Measurements from ENCODE around the gene HTR1B.
A peak's percentile ranks its signal among the peaks of the same experiment; 100 is the strongest.

The HTR1B gene, protein sequence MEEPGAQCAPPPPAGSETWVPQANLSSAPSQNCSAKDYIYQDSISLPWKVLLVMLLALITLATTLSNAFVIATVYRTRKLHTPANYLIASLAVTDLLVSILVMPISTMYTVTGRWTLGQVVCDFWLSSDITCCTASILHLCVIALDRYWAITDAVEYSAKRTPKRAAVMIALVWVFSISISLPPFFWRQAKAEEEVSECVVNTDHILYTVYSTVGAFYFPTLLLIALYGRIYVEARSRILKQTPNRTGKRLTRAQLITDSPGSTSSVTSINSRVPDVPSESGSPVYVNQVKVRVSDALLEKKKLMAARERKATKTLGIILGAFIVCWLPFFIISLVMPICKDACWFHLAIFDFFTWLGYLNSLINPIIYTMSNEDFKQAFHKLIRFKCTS

DNA sequence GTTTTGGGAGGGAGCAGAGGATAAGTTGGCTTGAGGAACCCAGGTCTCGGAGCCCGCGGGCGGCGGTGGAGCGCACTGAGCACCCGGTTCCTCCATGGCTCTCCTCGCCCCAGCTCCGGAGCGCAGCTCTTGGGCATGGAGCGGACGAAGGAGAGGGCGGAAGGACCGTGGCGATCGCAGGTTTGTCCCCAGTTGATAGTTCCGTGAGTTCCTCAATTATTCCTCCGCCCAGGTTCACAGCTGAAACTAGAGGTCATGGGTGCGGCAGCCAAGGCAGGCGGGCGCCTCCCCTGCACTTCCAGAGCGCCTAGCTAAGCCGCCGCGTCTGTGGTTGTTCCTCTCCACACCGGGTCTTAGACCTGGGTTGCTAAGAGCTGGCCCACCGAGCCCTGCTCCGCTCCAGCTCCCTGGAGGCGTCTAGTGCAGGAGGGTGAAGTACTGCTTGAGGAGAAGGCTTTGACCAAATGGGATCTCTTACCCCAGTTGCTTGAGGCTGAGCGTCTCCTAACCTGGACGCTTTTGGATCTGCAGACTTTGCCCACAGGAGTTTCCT, at the start of gene HTR1B:
Gene HTR1B (minus strand): TSS at position 184 of the 553 bp plus-strand sequence. CDS start 88 bp downstream, at position 96.
- no peak for DNase-seq

DNA sequence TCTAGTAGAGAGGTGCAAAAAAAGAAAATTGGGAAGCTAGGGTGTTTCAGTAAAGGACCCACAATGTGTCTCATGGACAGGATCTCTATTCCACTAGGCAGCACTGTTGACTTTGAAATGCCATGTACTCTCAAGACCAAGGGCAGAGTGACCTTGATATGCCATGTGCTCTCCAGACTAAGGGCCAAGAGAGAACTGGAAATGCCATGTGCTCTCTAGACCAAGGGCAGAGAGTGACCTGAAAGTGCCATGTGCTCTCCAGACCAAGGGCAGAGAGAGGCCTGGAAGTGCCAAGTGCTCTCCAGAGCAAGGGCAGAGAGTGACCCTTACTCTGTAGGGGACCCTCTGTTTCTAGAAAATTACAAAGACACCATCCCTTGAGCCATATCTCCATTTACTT, 49.3 kb upstream of the HTR1B start:
- DNase-seq = no peak

DNA sequence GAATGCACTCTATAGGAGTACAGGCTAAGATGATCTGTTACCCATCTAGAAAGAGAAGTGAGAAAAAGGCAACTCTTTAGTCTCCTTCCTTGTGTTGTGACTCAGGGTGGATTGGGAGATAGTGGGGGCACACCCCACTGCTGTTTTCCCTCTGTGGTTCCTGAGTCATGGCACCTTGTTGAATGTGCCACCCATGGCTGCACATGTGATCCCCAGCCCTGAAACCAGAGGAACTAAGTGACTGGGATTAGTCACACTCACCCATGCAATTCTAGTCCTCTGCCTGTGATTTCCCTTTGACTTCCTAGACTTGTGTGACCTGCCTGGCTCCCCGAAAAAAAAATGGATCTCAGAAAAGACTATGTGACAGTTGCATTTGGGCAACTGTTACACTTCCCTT, 48.6 kb upstream of the HTR1B start:
- no peak for DNase-seq

DNA sequence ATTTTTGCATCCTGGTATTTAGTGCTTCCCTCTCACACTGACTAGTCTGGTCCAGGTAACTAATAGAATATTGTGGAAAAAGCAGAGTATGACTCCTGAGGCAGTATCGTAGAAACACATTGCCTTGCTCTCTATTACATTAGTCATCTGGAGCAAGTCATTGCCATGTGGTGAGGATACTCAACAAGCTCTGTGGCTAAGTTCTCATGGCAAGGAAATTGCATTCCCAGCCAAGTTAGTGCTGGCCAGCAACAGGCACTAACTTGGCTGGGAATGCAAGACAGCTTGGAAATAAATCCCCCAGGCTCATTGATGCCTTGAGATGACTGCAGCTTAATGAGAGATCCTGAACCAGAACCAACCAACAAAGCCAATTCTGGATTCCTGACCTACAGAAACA, 39.7 kb upstream of the HTR1B start:
- DNase-seq = no peak

DNA sequence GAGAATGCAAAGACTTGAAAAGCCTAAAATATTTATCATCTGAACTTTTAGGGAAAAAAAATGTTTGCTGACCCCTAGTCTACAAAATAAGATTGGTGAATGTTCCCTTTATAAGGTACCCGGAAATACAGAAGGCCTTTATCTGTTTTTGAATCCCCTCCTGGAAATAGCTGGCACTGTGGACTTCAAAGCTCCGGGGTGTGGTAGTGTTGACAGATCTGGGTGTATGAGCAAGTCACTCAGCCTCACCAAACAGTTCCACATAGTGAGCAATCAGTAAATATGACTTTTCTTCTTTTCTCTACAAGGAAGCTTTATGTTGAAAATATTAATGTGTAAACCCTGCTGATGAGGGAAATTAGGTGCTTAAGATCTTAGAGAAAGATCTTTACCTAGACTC, 29.2 kb upstream of the HTR1B start:
- DNase-seq = no peak

DNA sequence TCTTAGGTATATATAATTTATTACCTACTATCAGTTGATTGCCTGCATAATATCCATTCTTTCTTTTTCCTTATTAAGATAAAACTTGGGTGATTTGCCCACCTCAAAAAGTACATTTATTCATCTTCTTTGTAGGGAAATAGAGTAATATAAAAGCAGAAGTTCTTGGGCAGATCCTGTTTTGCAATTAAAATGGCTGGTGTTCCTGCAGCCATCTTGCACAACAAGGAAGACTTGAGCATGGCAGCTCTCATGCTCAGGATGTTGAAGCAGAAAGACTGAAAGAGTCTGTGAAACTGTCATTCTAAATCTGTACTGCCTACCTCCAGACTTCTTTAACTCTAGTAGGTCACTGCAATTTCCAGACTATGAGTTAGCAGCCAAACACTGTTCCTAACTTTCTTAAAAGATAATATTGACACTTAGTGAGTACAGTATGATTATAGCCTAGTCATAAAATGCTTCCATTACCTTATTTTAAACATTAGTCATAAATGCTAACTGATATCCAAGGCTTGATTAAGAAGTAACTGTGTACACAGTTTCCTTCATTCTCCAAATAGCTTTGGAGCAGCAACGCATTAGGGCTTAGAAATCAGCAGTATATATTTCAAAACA, 24.6 kb upstream of the HTR1B start:
- no peak for DNase-seq

DNA sequence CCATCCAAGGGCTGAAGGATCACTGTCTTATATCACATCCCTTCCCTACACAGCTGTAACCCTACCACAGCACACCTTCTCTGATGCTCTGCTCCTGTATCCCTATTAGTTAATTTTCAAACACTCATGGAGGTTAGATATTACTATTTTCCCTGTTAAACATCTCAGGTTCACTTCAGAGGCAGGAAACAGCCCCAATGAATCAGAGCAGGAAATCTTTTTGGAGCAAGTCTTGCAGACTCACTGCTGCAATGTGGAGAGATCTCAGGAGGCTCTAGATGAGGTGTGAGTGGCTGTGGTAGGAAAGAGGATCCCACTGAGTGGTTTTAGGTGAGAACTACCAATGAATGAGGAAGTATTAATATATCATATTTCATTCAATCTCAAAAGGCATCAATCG, 19.7 kb upstream of the HTR1B start:
- DNase-seq = no peak

DNA sequence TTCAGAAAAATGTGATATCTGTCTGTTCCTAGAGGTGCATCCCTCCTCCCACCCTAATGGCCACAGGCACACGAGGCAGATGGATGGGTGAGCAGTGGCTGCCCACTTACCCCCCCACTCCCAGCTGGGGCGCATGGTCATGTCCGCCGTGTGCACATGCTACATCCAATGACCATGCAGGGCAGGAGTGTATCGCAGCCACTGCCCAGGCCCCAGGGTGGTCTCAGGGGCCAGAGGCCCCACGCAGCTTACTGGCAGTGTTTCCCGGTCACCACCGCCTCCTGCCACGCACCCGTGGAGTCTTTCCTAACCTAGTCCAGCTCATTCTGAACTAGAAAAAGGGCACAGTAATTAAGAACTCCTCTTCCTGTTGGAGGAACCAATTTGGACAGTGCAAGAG, 11.7 kb upstream of the HTR1B start:
- no peak for DNase-seq

DNA sequence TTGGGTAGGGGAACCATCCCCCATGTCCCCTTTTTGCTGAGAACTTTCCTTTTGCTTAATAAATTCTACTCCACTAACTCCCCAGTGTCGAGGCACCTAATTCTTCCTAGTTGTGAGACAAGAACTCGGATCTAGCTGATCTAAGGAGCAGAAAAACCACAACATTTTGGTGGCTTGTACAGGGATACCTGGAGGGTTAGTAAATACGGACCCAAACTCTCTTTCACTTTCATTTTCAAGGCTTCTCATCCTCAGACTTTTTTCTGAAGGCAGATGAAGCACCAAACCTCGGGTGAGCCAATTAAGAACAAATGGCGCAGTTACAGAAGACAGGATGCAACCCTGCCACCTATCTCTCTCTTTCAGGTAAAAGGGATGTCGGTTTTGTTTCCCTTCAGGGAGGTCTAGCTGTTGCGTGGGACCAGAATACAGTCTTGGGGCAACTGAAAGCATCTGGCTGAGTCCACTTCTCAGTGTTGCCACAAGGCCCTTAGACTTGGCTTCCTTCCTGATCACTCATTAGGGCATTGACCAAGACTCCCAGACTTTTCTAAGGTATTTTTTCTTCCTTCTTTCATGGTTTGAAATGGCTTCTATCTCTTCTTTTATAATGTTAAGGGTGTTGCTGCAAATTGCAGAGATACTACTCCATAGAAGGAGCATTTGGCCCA, 11.1 kb upstream of the HTR1B start:
- no peak for DNase-seq

DNA sequence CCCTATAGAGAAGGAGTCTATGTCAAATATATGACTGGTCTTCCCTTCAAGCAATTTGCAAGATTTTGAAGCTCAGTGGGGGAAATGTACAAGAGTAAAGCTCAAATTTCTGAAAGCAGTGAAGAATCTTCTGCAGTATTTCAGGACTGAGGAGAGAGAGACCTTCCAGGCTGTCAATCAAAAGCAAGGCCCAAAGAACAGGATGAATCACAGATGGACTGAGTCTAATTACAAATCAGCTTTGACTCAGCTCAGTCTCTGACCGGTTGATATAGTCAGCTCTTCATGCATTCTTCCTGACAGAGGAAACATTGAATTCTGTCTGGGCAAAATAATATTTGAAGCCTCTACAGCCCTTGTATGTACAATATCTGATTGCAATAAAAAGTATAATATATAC, 7.7 kb upstream of the HTR1B start:
- no peak for DNase-seq

DNA sequence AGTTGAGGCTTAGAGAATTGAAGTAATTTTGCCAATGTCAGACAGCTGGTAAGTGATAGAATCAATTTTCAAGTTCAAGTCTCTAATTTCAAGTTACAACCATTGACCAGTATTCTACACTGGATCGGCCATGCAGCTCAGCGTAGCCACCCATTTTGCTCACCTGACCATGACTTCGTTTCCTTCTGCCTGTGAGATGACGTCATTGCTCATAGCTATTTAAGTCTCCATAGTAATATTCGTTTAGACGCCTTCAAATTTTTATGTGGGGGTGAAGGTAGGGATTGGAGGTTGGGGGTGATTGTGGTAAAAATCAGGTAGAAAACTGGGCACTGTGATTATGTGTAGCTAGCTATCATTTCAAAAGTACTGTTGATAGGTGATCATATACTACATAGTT, 5.6 kb upstream of the HTR1B start:
- no peak for DNase-seq

DNA sequence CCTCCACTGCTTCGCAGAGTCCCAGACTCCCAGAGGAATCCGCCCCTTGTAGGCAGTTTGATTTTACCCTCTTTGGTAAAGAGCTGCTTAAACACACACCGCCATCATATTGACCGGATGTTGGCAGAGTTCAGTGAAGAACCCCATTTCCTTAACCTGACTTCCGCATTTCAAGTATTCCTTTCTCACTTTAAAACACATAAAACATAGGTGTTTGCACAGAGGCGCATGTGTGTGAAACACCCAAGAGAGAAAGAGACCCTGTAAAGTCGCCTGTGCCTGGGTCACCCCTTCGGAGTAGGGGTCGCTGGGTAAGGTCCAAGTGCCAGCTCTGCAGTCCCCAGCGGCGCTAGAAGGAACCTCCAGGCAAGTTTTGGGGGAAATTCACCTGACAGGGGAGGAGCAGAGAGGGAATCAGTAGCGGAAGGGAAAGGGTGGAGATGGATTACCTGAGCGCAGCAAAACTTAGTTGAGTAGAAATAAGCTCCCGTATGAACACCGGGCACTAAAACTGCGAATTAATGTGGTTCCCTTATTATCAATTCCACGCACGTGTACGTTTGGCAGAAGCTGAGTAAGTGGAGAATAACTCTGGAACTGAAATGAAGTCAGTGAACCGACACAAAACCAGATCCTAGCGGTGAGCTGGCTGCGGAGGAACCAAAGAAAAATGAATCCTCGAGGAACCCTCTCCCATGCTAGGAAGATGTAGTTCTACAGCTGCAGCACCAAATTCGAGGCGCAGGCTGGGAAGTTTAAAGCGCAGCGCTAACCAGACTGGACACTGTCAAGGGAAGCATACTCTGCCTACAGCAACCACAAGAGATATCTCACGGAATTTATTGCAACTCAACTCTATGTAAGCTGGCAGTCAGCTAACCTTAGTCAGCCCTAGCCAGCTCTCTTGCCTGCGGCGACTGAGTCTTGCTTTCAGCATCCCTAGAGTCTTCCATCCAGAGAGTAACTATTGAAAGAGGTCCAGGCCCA, 3.5 kb upstream of the HTR1B start:
- peak; percentile 48 for DNase-seq

DNA sequence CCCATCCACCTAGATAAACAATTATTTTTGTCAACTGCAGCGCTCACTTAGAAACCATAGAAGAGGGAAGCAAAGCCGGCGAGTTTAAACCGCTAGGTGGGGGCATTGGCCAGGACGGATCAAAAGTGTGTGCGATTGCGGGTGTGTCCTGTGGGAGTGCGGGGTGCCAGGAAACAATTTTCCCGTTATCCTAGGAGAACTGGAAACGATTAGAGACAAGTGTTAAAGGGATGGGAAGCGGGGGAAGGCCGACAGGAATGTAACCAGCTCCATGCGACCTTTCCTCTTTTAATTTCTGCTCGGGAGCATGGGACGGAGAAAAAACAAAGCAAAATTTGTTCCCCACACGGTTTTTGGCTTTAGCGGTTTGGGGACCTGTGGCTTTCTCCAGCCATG, 2.8 kb upstream of the HTR1B start:
- DNase-seq = peak; percentile 84

DNA sequence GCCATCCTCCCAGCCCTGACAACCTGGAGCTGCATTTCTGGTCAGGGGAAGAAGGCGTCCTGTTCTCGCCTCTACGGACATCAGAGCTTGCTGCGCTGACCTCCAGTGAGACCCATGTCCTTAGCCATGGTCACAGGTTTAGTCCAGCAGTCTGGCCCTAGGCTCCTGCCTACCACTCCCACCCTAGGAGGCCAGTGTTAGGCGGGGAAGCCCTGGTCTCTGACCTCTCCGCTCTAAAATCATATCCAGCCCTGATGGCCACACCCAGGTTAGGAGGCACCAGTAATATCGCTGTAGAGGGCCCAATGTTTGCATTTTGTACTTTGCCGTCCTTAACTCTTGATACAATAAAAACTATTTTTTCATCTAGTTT, 1.2 kb upstream of the HTR1B start:
- DNase-seq = no peak

DNA sequence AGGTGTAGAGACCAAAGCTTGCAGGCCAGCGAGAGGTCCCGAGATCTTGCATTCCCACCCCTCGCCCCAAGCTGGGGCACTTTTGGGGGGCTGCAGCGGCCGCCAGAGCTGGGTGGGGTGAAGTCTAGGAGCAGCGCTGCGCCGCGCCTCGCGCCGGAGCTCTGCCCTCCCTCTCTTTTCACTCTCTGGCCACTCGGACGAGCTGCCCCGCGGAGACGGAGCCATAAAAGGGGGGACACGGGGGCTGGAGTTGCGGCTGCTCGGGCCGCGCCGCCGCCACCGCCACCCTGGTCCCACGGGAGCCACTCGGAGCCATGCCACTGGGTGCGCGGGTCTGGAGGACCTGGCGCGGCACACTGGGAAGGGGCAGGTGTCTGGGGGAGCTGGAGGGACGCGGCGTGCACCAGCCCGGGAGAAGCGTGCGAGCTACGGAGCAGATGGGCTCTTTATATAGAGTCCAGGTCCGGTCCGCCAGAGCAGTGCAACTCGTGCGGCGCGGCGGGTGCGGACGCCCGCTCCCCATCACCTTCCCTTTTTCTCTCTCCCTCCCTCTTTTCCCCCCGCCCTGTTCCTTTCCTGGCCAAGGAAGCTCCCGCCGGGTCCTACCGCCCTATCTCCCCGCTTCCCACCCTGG, 687 bp upstream of the HTR1B start:
- DNase-seq = no peak

DNA sequence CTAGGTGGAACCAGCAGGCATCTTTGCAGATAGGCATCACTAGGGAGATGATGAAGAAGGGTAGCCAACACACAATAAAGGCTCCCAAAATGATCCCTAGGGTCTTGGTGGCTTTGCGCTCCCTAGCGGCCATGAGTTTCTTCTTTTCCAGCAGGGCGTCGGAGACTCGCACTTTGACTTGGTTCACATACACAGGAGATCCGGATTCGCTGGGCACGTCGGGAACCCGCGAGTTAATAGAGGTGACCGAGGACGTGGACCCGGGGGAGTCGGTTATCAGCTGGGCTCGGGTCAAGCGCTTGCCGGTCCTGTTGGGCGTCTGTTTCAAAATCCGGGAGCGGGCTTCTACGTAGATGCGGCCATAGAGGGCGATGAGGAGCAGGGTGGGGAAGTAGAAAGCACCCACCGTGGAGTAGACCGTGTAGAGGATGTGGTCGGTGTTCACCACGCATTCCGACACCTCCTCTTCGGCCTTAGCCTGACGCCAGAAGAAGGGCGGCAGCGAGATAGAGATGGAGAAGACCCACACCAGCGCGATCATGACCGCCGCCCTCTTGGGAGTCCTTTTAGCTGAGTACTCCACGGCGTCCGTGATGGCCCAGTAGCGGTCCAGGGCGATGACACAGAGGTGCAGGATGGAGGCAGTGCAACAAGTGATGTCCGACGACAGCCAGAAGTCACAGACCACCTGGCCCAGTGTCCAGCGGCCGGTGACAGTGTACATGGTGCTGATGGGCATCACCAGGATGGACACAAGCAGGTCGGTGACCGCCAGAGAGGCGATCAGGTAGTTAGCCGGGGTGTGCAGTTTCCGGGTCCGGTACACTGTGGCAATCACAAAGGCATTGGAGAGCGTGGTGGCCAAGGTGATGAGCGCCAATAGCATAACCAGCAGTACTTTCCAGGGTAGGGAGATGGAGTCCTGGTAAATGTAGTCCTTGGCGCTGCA, 658 bp downstream of the HTR1B start:
- DNase-seq = no peak

DNA sequence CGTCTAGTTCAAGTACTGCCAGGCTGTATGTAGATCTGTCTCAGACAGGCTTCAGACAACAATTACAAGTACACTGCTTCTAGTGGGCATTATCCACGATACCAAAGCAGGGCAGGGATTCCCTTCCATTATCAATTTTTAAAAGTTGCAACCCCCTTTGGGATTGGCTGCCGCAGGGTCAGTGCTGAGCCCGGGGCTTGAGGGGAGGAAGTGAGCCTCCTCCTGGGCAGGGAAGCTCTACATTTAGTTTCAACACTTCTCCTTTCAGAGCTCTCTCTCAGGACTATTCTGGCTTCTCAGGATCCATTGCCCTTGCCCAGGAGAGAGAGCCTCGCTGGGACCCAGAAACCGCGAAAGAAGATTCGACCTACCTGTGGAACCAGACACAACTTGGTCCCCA, 1.5 kb downstream of the HTR1B start:
- DNase-seq = no peak

DNA sequence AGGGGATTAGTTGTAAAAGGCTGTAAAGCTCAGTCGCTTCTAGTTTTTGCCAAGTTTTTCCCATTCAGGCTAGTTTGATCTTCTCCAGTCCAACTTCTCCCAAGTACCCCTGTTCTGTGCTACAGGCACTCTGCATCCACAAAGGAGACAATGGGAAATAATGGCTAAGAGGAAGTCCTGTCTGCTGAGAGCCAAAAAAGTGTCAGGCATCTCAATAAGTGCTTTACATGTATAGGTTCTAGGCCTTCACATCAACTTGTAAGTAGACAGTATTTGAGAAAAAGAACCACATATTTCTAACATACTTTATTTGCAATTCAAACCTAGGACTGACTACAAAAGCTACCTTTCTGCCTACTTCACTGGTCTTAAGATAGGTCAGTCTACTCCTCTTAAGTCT, 4.9 kb downstream of the HTR1B start:
- DNase-seq = no peak

DNA sequence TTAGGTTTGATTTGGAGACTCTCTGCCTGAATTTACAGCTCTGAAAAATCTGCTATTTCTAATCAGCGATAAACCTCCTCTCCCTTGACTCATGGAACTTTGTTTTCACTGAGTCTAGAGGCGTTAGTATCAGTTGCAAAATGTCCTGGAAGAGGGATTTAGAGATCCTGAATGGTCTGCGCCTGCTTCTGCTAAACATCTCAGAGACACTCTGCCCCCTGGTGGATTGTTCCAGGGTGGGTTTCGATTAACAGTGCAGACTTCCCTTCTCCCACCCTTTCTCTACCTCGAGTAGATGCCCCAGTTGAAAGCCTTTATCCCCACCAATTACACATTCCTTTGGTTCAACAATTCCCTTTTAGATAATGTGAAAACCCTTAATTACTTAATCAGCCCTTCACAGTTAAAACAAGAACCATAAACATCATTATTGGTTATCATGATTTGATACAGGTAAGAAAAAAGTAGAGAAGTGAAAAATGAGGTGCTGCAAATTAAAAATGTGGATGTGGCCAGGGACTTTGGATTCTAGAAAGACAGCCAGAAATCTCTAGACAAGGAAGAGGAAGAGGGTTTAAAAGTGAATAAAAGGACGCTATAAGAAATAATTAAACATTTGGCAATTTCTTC, 5.5 kb downstream of the HTR1B start:
- DNase-seq = peak; percentile 73

DNA sequence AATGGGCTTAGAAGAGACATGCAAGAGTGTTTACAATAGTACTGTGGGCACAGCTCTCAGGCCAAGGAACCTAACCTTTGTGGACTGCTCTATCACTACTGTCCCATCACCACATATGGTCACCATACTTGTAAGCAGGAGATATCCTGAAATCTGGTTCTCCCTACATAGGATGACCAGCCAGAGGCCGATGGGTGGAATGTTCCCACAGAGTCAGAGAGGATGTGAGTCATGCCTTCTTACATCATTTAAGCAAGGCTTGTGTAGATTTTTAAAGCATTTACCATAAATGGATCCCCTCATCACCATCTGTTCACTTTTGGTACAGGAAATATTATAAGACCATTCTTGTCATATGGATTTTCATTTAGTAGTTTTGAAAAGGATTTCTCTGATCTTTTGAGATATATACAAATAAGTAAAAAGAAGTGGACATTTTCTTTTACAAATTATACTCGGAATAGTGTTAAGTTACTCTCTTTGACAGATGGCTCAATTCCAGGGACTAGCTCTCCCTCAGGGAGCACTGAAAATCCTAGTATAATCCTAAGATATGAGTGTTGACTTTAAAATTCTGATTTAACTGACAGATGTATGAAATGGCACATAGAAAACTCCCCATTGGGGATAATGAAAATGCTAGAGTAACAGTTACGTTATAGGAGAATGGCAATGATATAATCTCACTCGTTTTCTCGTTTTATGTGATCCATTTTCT, 6.6 kb downstream of the HTR1B start:
- no peak for DNase-seq
